HEK293 (cell line): ENCODE data around the gene FMN1.
A peak's percentile ranks its signal among the peaks of the same experiment; 100 is the strongest.

ENCODE experiments used
- CTCF ChIA-PET: fragments of 350-600 bp; formaldehyde crosslinking; extraction: SDS; loops from one replicate; lab custom pipeline; 2021; ENCODE audit warnings: antibody characterized with exemption; lab: Yijun Ruan, JAX
- POLR2A ChIA-PET: fragments of 300-600 bp; formaldehyde crosslinking; extraction: SDS; loops from one replicate; lab custom pipeline; 2020; ENCODE audit warnings: antibody characterized with exemption, inconsistent platforms; lab: Yijun Ruan, JAX
- H3K27ac ChIP-seq: fragments of 200-500 bp; sonication (Bioruptor generic); 2 replicates; pipeline ENCODE4 v1.5.1; 2014; ENCODE audit warnings: low read depth, low read length, control low read depth, inconsistent platforms; ENCODE audit errors: extremely low read depth
- H3K36me3 ChIP-seq, 2 experiments: fragments of 200-500 bp in 1 of 2; sonication (Bioruptor generic) in 1 of 2; 1 replicate in 1 of 2; 2 replicates in 1 of 2; pipeline ENCODE4 v1.5.1; 2014 to 2017; ENCODE audit warnings: inconsistent platforms in 2 of 2, low read length in 2 of 2; ENCODE audit not compliant: control insufficient read depth in 2 of 2, insufficient read depth in 1 of 2
- H3K4me1 ChIP-seq: fragments of 200-500 bp; sonication (Bioruptor generic); 2 replicates; pipeline ENCODE4 v1.5.1; 2014; ENCODE audit warnings: mild to moderate bottlenecking, low read length, inconsistent platforms; ENCODE audit not compliant: control insufficient read depth, insufficient read depth
- H3K4me3 ChIP-seq: 2 replicates; pipeline ENCODE4 v1.5.1; 2011; ENCODE audit warnings: low read depth, mild to moderate bottlenecking, control low read depth, low read length, moderate library complexity
- H3K9me3 ChIP-seq: fragments of 200-500 bp; sonication (Bioruptor generic); 2 replicates; pipeline ENCODE4 v1.5.1; 2014; ENCODE audit warnings: low read depth, low read length, inconsistent platforms; ENCODE audit not compliant: control insufficient read depth, insufficient read depth
- BCL11A ChIP-seq: fragments of 450-650 bp; formaldehyde crosslinking; IDR thresholded peaks from 2 replicates; pipeline ENCODE4 v1.5.1; 2016; ENCODE audit warnings: low read depth, missing biosample characterization, missing genetic modification characterization
- GLI4 ChIP-seq: fragments of 450-650 bp; formaldehyde crosslinking; IDR thresholded peaks from 2 replicates; pipeline ENCODE4 v1.5.1; 2016; ENCODE audit warnings: missing biosample characterization, missing genetic modification characterization
- GLIS2 ChIP-seq: fragments of 450-650 bp; formaldehyde crosslinking; IDR thresholded peaks from 2 replicates; pipeline ENCODE4 v1.5.1; 2016; ENCODE audit warnings: missing biosample characterization, missing genetic modification characterization
- HOXA7 ChIP-seq: sonication (generic); formaldehyde crosslinking; IDR thresholded peaks from 2 replicates; pipeline ENCODE4 v1.8.1; 2022; ENCODE audit warnings: missing genetic modification reagents, borderline replicate concordance
- HOXC10 ChIP-seq: sonication (generic); formaldehyde crosslinking; IDR thresholded peaks from 2 replicates; pipeline ENCODE4 v1.8.1; 2023; ENCODE audit warnings: mild to moderate bottlenecking, missing genetic modification reagents
- HOXD13 ChIP-seq: sonication (generic); formaldehyde crosslinking; IDR thresholded peaks from 2 replicates; pipeline ENCODE4 v1.8.0; 2022; ENCODE audit warnings: missing genetic modification reagents, borderline replicate concordance
- KLF10 ChIP-seq: fragments of 450-650 bp; IDR thresholded peaks from 2 replicates; pipeline ENCODE4 v1.5.1; 2018; ENCODE audit warnings: missing biosample characterization, mild to moderate bottlenecking, missing genetic modification characterization
- KLF8 ChIP-seq: fragments of 450-650 bp; formaldehyde crosslinking; IDR thresholded peaks from 2 replicates; pipeline ENCODE4 v1.5.1; 2016; ENCODE audit warnings: missing biosample characterization, missing genetic modification characterization
- MEIS1 ChIP-seq: sonication (generic); formaldehyde crosslinking; IDR thresholded peaks from 2 replicates; pipeline ENCODE4 v1.8.1; 2022; ENCODE audit warnings: missing genetic modification reagents, mild to moderate bottlenecking, borderline replicate concordance
- PRDM1 ChIP-seq: fragments of 450-650 bp; formaldehyde crosslinking; IDR thresholded peaks from 2 replicates; pipeline ENCODE4; 2016; ENCODE audit warnings: missing biosample characterization, missing genetic modification characterization
- RBAK ChIP-seq: fragments of 450-650 bp; formaldehyde crosslinking; IDR thresholded peaks from 2 replicates; pipeline ENCODE4 v1.5.1; 2016; ENCODE audit warnings: missing biosample characterization, missing genetic modification characterization
- SCRT1 ChIP-seq: fragments of 450-650 bp; formaldehyde crosslinking; IDR thresholded peaks from 2 replicates; pipeline ENCODE4 v1.5.1; 2016; ENCODE audit warnings: missing biosample characterization, missing genetic modification characterization, borderline replicate concordance
- SP7 ChIP-seq: fragments of 450-650 bp; formaldehyde crosslinking; IDR thresholded peaks from 2 replicates; pipeline ENCODE4 v1.5.1; 2016; ENCODE audit warnings: missing biosample characterization, missing genetic modification characterization
- TRIM28 ChIP-seq: IDR thresholded peaks from 2 replicates; pipeline ENCODE4 v1.6.1; 2011; ENCODE audit warnings: low read length, control low read depth, borderline replicate concordance
- ZBTB10 ChIP-seq: fragments of 450-650 bp; formaldehyde crosslinking; IDR thresholded peaks from 2 replicates; pipeline ENCODE4 v1.5.1; 2016; ENCODE audit warnings: missing biosample characterization, missing genetic modification characterization
- ZBTB21 ChIP-seq: fragments of 450-650 bp; formaldehyde crosslinking; IDR thresholded peaks from 2 replicates; pipeline ENCODE4 v1.5.1; 2017; ENCODE audit warnings: missing biosample characterization, missing genetic modification characterization
- ZBTB7A ChIP-seq: fragments of 450-650 bp; formaldehyde crosslinking; IDR thresholded peaks from 2 replicates; pipeline ENCODE4 v1.5.1; 2016; ENCODE audit warnings: low read depth, missing biosample characterization, missing genetic modification characterization
- ZFP3 ChIP-seq: fragments of 450-650 bp; formaldehyde crosslinking; IDR thresholded peaks from 2 replicates; pipeline ENCODE4 v1.5.1; 2016; ENCODE audit warnings: low read depth, missing biosample characterization, missing genetic modification characterization
- ZNF184 ChIP-seq: fragments of 450-650 bp; IDR thresholded peaks from 2 replicates; pipeline ENCODE4 v1.5.1; 2018; ENCODE audit warnings: missing biosample characterization, mild to moderate bottlenecking, missing genetic modification characterization
- ZNF221 ChIP-seq: fragments of 450-650 bp; formaldehyde crosslinking; IDR thresholded peaks from 2 replicates; pipeline ENCODE4 v1.5.1; 2017; ENCODE audit warnings: missing biosample characterization, missing genetic modification characterization, borderline replicate concordance
- ZNF354C ChIP-seq: fragments of 450-650 bp; formaldehyde crosslinking; IDR thresholded peaks from 2 replicates; pipeline ENCODE4 v1.5.1; 2016; ENCODE audit warnings: missing biosample characterization, missing genetic modification characterization, low read depth, borderline replicate concordance
- ZNF549 ChIP-seq: fragments of 450-650 bp; IDR thresholded peaks from 2 replicates; pipeline ENCODE4 v1.5.1; 2018; ENCODE audit warnings: missing biosample characterization, missing genetic modification characterization, mild to moderate bottlenecking, inconsistent platforms, moderate library complexity
- ZNF561 ChIP-seq: fragments of 450-650 bp; IDR thresholded peaks from 2 replicates; pipeline ENCODE4 v1.5.1; 2018; ENCODE audit warnings: missing biosample characterization, missing genetic modification characterization, borderline replicate concordance
- ZNF629 ChIP-seq: fragments of 450-650 bp; formaldehyde crosslinking; IDR thresholded peaks from 2 replicates; pipeline ENCODE4 v1.5.1; 2017; ENCODE audit warnings: missing biosample characterization, missing genetic modification characterization
- ZNF639 ChIP-seq: fragments of 450-650 bp; formaldehyde crosslinking; IDR thresholded peaks from 2 replicates; pipeline ENCODE4 v1.5.1; 2016; ENCODE audit warnings: missing biosample characterization, missing genetic modification characterization
- ZNF645 ChIP-seq: fragments of 450-650 bp; formaldehyde crosslinking; IDR thresholded peaks from 2 replicates; pipeline ENCODE4; 2016; ENCODE audit warnings: missing biosample characterization, missing genetic modification characterization
- ZNF654 ChIP-seq: fragments of 450-650 bp; formaldehyde crosslinking; IDR thresholded peaks from 2 replicates; pipeline ENCODE4 v1.5.1; 2016; ENCODE audit warnings: low read depth, missing biosample characterization, missing genetic modification characterization
- ZNF692 ChIP-seq: fragments of 450-650 bp; formaldehyde crosslinking; IDR thresholded peaks from 2 replicates; pipeline ENCODE4 v1.5.1; 2016; ENCODE audit warnings: missing biosample characterization, missing genetic modification characterization
- ZNF701 ChIP-seq: fragments of 450-650 bp; formaldehyde crosslinking; IDR thresholded peaks from 2 replicates; pipeline ENCODE4 v1.5.1; 2016; ENCODE audit warnings: missing biosample characterization, missing genetic modification characterization
- ZNF704 ChIP-seq: fragments of 450-650 bp; formaldehyde crosslinking; IDR thresholded peaks from 2 replicates; pipeline ENCODE4 v1.5.1; 2016; ENCODE audit warnings: missing biosample characterization, missing genetic modification characterization
- ZNF747 ChIP-seq: fragments of 450-650 bp; formaldehyde crosslinking; IDR thresholded peaks from 2 replicates; pipeline ENCODE4 v1.5.1; 2016; ENCODE audit warnings: missing biosample characterization, missing genetic modification characterization
- ZNF830 ChIP-seq: fragments of 450-650 bp; IDR thresholded peaks from 2 replicates; pipeline ENCODE4 v1.5.0; 2018; ENCODE audit warnings: missing biosample characterization, missing genetic modification characterization, low read depth, mild to moderate bottlenecking, moderate library complexity
- ZNF843 ChIP-seq: fragments of 450-650 bp; formaldehyde crosslinking; IDR thresholded peaks from 2 replicates; pipeline ENCODE4 v1.5.1; 2016; ENCODE audit warnings: missing biosample characterization, missing genetic modification characterization
- ZSCAN23 ChIP-seq: fragments of 450-650 bp; formaldehyde crosslinking; IDR thresholded peaks from 2 replicates; pipeline ENCODE4 v1.5.1; 2016; ENCODE audit warnings: missing biosample characterization, missing genetic modification characterization

FMN1 gene

GRCh38 chr15:33243869-33244268, 49.4 kb upstream of the FMN1 start:
- Histone ChIP-seq H3K4me3 (no peak overlapping the region), H3K27ac (no peak overlapping the region), H3K4me1 (peaks cover 6% of the 10 kb centered on the region; the same call in 1 of the 2 replicates), H3K36me3 (no peaks in the 10 kb centered on the region), H3K9me3 (no peaks in the 10 kb centered on the region)
- ChIA-PET CTCF (interaction anchor here (0.5 kb wide), 1 partner anchor 12 kb away, joined by 3 read pairs; no protein-coding TSS in a partner anchor), POLR2A (no interaction called here)
- TF ChIP-seq ZNF704, result no peak
- TF ChIP-seq ZNF701 (tag by site-specific recombination), result no peak
- no peak for TF ChIP-seq ZFP3
- no peak for TF ChIP-seq GLI4 (tag by site-specific recombination)
- TF ChIP-seq ZNF747 (tag by site-specific recombination), result no peak
- no peak for TF ChIP-seq ZNF561 (tag by site-specific recombination)
- no peak for TF ChIP-seq MEIS1 (CRISPR knock-in tag)
- no peak for TF ChIP-seq ZNF221 (tag by site-specific recombination)
- no peak for TF ChIP-seq BCL11A (tag by site-specific recombination)
- no peak for TF ChIP-seq SCRT1 (tag by site-specific recombination)
- no peak for TF ChIP-seq ZNF184 (tag by site-specific recombination)
- no peak for TF ChIP-seq ZNF830 (tag by site-specific recombination)
- TF ChIP-seq ZNF549 (tag by site-specific recombination), result no peak
- no peak for TF ChIP-seq ZSCAN23 (tag by site-specific recombination)
- no peak for TF ChIP-seq KLF8 (tag by site-specific recombination)
- TF ChIP-seq ZNF654 (tag by site-specific recombination), result no peak
- TF ChIP-seq SP7, result 0 out of 2 replicates have a peak, but pooled peaks have one; percentile 28
- 0 out of 2 replicates have a peak, but pooled peaks have one; percentile 32 for TF ChIP-seq ZNF639
- no peak for TF ChIP-seq ZBTB10
- no peak for TF ChIP-seq HOXA7
- TF ChIP-seq PRDM1, result no peak
- no peak for TF ChIP-seq HOXC10
- no peak for TF ChIP-seq HOXD13 (CRISPR knock-in tag)
- no peak for TF ChIP-seq KLF10 (tag by site-specific recombination)
- peak; percentile 87 for TF ChIP-seq ZBTB21 (tag by site-specific recombination)
- TF ChIP-seq GLIS2 (tag by site-specific recombination), result no peak
- TF ChIP-seq ZNF692 (tag by site-specific recombination), result peak; percentile 31; the same call in 1 of the 2 replicates
- no peak for TF ChIP-seq ZBTB7A (tag by site-specific recombination)
- TF ChIP-seq ZNF645 (tag by site-specific recombination), result no peak
- TF ChIP-seq ZNF843 (tag by site-specific recombination), result no peak
- no peak for TF ChIP-seq TRIM28
- TF ChIP-seq RBAK (tag by site-specific recombination), result no peak
- peak; percentile 85 for TF ChIP-seq ZNF629 (tag by site-specific recombination)
- no peak for TF ChIP-seq ZNF354C (tag by site-specific recombination)
